H1 (cell line): Measurements from ENCODE around the gene ZNF608.

ENCODE experiments used
- SIX5 ChIP-seq: IDR thresholded peaks from 2 replicates; pipeline ENCODE4 v1.6.1; 2011; ENCODE audit warnings: mild to moderate bottlenecking, low read depth, low read length
- TF ChIP-seq, protein P1 (sequence below): IDR thresholded peaks from 2 replicates; pipeline ENCODE4 v1.6.1; 2011; ENCODE audit warnings: low read length, improper control_type of control experiment

DNA sequence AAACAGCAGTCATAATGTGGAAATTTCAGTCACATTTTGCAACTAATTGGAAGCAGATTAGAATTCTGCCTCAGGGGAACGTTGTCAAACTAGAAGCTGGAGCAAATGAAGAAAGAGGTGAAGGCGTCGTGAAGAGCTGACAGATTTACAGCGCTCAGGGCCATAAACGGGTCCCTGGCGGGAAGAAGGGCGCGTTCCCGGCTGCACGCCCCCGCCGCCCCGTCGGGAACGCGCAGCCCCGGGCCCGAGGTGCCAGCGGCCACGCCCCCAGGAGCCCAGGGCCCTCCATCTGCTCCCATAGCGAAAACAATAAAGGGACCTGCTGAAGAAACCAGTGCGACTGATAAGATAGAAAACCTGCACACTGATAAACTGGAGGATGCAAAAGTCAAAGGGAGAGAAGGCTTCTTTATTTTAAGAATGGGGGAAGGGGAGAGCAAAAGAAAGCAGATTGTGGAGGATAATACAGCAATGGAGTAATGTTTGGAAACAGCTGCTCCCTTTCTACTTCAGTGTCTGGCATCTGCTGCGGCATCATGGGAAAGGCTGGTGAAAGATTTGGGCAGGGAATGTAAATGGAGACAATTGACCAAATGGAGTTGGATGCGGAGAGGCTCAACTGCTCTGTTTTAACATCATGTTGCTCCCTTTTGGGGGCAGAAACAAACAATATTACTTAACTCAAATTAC lies 11.1 kb downstream of the ZNF608 start:
- no peak for TF ChIP-seq SIX5
- TF ChIP-seq, protein P1, sequence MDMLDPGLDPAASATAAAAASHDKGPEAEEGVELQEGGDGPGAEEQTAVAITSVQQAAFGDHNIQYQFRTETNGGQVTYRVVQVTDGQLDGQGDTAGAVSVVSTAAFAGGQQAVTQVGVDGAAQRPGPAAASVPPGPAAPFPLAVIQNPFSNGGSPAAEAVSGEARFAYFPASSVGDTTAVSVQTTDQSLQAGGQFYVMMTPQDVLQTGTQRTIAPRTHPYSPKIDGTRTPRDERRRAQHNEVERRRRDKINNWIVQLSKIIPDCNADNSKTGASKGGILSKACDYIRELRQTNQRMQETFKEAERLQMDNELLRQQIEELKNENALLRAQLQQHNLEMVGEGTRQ = no peak
